Effector CD4-positive, alpha-beta T cell (primary cell): ENCODE measurements around the gene CPNE7.

Experiments used
- DNase-seq: peaks from one replicate; pipeline ENCODE4 v3.0.0-alpha.2; 2020

The CPNE7 gene

DNA sequence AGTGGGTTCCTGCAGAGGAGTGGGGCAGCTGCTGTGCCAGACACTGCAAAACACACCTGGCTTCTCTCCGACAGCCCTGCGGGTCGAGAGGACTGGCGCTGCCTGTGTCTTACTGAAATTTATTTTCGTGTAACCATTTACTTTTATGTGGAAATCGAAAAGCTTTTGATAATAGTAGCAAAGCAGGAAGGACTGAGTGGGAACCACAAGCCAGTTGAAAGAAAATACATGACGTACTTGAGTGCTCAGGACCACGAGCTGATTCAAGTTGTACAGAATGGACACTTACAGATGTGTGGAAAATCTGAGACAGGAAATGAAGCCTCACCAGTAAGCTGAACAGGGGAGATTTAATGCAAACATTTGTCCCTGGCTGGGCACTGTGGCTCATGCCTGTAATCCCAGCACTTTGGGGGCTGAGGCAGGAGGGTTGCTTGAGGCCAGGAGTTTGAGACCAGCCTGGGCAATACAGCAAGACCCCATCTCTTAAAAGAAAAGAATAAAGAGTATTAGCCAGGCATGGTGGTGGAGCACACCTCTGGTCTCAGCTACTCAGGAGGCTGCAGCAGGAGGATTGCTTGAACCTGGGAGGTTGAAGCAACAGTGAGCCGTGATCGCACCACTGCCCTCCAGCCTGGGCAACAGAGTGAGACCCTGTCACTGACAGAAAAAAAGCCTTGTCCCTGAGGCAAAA, 26.4 kb upstream of the CPNE7 start:
- DNase-seq: no peak

DNA sequence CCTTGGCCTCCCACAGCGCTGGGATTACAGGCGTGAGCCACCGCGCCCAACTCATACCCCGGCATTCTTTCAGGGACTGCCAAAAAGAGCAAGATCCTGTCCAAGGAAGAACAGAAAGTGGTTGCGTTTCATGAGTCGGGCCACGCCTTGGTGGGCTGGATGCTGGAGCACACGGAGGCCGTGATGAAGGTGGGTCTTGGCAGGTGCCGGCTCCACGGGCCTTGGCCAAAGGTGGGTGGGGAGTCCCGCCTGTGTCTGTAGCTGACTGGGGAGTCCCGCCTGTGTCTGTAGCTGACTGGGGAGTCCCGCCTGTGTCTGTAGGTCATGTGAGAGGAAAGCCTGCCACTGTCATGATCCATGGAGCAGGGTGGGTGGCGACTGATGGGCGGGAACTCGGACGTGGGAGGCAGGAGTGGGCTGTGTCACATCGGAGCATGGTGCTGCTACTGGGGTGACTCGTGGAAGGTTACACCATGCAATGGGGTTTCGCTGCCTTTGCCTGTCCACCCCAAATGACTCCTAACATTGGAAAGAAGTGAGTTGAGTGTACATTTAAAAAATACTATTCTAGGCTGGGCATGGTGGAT, 25.0 kb upstream of the CPNE7 start:
- no peak for DNase-seq

DNA sequence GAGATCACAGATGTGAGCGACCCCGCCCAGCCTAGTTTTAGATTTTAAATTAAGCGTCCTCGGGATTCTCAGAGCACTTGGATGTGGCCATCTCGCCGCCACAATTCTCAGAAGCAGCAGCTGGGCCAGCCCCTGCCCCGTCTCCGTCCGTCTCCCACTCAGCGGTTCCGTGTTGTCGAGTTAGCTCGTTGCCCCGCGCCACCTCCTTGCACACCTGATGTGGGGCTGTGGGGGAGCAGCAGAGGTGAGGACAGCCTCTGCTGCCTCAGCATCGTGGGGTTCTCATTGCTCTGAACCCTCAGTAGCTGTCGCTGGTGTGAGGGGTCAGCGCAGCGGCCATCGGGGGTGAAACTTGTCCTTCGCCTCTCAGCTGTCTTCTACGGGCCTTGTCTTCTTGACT, 23.2 kb upstream of the CPNE7 start:
- no peak for DNase-seq

DNA sequence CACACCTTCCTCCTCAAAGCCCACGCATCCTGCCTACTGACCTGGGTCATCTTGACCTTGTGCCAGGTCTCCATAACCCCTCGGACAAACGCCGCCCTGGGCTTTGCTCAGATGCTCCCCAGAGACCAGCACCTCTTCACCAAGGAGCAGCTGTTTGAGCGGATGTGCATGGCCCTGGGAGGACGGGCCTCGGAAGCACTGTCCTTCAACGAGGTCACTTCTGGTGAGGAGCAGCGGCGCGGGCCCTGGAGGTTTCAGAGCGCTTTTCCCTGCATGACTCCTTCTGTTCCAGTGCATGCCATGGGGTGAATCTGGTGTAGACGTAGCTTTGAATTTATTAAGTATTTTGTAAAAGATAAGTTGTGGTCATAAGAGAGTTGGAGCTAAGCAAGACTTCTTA, 22.6 kb upstream of the CPNE7 start:
- no peak for DNase-seq

DNA sequence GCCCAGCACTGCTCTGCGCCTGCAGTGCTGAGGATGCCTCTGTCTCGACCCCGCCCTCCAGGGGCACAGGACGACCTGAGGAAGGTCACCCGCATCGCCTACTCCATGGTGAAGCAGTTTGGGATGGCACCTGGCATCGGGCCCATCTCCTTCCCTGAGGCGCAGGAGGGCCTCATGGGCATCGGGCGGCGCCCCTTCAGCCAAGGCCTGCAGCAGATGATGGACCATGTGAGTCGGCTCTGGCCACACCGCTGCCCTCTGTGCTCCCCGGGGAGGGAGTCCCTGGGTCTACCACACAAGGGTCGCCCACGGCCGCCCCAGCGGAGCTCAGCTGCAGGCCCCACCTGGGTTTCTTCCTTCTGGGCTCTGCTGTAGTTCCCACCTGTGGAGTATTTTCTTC, 21.8 kb upstream of the CPNE7 start:
- no peak for DNase-seq

DNA sequence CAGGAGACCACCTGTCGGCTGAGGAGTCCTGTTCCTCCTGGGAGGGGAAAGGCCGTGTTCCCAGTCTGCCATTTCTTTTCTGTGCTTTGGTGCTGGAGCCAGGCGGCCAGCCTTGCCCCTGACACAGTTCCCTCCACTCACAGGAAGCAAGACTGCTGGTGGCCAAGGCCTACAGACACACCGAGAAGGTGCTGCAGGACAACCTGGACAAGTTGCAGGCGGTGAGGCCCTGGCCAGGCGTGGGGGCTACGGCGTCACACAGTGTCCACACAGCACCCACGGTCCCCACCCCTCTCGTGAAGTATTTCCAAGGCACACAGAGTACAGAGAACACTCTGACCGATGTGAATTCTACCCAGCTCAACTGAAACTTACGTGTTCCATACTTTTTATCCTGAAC, 21.2 kb upstream of the CPNE7 start:
- no peak for DNase-seq

DNA sequence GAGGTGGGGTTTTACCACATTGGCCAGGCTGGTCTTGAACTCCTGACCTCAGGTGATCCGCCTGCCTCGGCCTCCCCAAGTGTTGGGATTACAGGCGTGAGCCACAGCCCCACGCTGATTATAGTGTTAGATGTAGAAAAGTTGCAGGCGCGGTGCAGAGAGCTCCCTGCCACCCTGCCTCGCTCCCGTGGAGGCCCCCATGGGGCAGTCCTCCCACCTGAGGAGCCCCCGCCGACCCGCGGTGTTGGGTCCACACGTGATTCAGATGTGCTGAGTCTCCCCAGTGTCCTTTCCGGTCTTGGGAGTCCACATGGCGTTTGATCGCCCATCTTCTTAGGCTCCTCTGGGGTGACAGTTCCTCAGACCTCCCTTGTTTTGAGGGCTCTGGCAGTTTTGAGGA, 20.3 kb upstream of the CPNE7 start:
- no peak for DNase-seq

DNA sequence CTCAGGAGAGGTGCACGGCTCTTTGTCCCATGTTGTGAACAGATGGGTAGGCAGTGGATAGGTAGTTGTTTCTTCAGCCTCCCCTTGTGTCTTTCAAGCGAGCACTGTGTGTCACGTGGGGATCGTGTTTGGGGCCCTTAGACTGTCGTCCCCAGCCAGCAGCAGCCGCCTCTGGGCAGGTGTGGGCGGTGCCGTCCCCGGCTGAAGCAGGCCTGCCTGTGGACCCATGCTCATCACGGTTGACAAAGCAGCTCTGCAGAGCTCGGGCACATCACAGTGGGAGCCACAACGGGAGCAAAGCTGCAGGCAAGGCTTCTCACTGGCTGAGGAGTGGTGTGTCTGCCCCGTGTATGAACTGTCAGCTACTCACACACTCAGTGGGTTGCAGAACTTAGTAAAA, 19.8 kb upstream of the CPNE7 start:
- DNase-seq: no peak

DNA sequence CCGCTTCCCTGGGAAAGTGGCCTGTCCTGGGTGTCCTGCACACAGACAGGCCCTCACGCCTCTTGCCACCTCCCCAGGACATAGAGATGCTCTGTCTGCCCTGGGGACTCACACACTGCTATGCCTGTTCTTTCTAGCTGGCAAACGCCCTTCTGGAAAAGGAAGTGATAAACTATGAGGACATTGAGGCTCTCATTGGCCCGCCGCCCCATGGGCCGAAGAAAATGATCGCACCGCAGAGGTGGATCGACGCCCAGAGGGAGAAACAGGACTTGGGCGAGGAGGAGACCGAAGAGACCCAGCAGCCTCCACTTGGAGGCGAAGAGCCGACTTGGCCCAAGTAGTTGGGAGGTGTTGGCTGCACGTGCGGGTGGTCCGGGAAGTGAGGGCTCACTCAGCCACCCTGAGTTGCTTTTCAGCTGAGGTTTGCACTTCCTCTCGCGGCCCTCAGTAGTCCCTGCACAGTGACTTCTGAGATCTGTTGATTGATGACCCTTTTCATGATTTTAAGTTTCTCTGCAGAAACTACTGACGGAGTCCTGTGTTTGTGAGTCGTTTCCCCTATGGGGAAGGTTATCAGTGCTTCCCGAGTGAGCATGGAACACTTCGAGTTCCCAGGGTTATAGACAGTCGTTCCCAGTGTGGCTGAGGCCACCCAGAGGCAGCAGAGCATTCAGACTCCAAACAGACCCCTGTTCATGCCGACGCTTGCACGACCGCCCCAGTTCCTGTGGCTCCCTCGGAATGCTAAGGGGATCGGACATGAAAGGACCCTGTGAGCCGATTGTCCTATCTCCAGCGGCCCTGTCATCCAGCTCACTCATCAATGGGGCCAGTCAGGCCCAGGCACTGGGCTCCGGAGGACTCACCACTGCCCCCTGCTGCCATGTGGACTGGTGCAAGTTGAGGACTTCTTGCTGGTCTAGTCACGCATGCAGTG, 18.5 kb upstream of the CPNE7 start:
- peak; percentile 73 for DNase-seq

DNA sequence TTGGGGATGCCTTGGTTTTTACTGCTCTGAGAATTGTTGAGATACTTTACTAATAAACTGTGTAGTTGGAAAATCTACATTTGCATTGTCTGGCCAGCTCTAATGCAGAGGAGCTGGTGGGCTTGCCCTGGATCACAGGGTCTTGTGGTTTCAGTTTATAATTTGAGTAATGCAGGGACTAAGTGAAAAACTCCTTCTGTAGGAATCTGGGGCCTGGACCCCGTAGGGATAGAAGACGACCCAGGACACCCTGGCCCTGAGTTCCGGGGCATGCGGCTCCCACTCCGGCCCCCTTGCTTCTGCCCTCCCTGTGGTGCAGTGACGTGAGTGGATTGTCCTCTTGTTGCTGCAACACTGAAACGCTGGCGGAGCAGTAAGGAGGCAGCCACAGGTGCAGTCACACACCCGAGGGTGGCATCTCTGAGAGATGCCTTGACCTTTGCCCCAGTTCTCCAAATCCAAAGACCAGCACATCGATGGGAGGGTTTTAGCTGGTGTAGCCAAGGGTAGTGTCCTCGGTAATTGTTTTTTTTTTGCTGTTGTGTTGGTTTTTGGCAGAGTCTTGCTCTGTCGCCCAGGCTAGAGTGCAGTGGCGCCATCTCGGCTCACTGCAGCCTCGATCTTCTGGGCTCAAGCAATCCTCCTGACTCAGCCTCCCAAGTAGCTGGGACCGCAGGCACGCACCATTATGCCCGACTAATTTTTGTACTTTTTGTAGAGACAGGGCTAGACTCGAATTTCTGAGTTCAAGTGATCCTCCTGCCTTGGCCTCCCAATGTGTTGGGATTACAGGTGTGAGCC, 17.7 kb upstream of the CPNE7 start:
- no peak for DNase-seq

DNA sequence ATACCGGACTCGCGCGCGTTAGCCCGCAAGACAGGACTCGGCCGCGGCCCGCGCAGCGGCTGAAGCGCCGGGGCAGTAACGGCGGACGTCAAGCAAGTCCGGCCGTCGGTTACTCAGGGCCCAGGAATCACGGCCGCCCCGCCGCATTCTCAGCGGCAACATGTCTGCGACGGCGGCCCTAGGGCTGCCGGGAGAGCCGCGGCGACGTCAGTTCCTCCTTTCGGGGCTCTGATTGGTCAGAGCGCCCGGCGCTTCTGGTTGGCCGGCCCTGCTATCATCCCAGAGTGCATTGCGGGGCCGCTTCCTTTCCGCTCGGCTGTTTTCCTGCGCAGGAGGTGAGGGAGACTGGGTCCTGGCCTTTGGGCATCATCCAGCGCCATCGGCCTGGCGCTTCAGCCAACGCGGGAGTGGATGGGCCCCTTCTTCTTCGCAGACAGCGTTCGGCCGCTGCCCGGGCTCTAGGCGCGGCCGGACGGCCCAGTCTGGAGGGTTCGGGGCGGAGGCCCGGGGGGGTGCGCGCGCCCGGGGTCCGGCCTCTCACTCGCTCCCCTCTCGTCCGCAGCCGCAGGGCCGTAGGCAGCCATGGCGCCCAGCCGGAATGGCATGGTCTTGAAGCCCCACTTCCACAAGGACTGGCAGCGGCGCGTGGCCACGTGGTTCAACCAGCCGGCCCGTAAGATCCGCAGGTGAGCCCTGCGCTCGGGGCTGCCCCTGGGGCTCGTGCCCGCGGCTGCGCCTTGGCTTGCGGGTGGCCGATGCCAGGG, 15.0 kb upstream of the CPNE7 start, which contains the start of gene RPL13:
Gene RPL13, plus strand, starts transcription at position 305 of the 764 bp plus-strand sequence. Its CDS starts 278 bp downstream, at position 583.
- DNase-seq: peak; percentile 92

DNA sequence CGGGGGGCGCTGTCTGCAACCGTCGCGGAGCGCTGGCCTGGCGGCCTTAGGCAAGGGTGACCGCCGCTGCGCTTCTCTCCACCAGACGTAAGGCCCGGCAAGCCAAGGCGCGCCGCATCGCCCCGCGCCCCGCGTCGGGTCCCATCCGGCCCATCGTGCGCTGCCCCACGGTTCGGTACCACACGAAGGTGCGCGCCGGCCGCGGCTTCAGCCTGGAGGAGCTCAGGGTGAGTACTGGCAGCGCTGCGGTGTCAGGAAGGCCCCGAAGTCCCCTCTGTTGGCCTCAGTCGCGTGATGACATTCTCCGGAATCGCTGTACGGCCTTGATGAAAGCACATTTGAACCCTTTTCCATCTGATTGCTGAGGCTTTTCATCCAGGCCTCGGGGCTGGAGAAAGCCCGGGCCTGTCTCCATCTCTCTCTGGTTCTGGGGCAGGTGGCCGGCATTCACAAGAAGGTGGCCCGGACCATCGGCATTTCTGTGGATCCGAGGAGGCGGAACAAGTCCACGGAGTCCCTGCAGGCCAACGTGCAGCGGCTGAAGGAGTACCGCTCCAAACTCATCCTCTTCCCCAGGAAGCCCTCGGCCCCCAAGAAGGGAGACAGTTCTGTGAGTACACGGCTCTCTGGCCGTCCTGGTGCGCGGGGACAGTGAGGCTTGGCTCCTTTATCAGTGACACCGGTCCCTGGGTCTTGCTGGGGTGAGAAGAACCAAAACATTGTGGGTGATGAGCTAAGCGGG, 14.2 kb upstream of the CPNE7 start:
- no peak for DNase-seq

DNA sequence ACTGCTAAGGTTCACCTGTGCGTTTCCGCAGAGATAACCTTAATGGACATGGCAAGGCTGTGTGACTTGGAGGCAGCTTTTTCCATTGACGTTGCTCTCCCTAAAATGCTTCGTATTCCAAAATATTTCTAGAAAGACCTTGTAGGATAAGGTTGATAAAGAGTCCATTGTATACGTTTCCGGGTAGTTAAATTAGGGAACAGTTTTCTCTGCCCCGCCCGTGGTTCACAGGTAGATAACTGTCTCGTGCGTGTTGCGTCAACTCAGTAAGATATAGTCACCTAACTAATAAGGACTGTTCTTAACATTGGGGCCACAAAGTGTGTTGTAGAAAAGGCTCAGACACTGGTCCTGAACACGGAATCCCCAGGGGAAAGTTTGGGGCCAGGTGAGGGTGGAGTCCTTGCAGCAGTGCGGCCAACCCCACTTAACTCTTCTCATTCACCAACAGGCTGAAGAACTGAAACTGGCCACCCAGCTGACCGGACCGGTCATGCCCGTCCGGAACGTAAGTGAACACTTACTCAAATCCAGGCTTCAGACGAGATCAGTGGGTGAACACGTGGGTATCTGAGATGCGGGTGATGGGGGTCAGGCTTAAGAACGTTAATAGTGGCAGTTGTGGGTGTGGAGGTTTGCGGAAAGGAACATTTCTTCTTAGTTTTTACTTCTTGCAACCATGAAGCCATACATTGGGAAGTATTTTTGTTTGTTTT, 13.5 kb upstream of the CPNE7 start:
- DNase-seq: no peak

DNA sequence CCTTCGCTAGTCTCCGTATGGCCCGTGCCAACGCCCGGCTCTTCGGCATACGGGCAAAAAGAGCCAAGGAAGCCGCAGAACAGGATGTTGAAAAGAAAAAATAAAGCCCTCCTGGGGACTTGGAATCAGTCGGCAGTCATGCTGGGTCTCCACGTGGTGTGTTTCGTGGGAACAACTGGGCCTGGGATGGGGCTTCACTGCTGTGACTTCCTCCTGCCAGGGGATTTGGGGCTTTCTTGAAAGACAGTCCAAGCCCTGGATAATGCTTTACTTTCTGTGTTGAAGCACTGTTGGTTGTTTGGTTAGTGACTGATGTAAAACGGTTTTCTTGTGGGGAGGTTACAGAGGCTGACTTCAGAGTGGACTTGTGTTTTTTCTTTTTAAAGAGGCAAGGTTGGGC, 12.6 kb upstream of the CPNE7 start:
- DNase-seq: no peak

DNA sequence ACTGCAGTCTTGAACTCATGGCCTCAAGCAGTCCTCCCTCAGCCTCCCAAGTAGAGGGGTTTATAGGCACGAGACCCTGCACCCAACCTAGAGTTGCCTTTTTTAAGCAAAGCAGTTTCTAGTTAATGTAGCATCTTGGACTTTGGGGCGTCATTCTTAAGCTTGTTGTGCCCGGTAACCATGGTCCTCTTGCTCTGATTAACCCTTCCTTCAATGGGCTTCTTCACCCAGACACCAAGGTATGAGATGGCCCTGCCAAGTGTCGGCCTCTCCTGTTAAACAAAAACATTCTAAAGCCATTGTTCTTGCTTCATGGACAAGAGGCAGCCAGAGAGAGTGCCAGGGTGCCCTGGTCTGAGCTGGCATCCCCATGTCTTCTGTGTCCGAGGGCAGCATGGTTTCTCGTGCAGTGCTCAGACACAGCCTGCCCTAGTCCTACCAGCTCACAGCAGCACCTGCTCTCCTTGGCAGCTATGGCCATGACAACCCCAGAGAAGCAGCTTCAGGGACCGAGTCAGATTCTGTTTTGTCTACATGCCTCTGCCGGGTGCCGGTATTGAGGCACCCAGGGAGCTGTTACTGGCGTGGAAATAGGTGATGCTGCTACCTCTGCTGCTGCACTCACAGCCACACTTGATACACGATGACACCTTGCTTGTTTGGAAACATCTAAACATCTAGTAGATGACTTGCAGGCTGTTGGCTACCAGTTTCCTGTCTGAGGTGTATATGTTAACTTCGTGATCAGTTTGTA, 11.7 kb upstream of the CPNE7 start:
- DNase-seq: no peak

DNA sequence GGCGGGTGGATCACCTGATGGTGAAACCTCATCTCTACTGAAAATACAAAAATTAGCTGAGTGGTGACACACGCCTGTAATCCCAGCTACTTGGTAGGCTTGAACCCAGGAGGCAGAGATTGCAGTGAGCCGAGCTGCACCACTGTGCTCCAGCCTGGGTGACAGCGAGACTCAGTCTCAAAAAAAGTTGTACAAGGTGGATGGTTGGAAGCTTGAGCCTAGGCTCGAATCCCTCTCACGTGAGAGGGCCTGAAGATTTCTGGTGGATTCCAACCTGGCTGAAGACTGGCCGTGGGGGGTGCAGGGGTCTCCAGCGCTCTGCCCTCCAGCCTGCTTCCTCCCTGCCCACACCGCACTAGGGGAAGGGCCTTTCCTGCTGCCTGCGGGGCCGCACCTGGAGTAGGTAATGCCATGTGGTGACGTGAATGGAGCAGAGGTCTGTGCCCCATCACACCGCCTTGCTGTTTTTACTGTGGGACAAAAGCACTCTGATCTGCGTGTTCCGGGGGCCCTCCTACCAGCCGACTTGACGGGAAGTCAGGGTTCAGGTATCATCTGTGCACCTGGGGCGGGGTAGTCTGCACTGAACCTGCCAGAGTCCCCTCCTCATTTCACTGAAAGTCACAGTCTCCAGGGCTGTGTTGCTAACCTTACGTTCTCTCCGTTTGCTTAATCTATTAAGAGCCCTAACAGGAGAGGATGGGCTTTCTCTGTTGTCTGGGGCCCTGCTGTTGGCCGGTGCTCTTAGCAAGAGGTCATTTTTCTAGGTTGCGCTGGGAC, 10.9 kb upstream of the CPNE7 start:
- DNase-seq: no peak

DNA sequence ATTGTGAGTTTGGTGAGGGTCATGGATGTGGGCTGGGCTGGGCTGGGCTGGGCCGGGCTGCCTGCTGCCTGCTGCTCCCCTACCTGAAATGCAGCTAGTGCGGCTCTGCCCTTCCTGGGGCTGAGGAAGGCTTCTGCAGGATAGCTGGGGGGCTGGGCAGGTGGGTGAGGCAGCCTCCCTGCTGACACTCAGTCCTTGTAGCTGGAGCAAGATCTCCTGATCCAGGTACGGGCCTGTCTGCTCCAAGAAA, 10.4 kb upstream of the CPNE7 start:
- no peak for DNase-seq

DNA sequence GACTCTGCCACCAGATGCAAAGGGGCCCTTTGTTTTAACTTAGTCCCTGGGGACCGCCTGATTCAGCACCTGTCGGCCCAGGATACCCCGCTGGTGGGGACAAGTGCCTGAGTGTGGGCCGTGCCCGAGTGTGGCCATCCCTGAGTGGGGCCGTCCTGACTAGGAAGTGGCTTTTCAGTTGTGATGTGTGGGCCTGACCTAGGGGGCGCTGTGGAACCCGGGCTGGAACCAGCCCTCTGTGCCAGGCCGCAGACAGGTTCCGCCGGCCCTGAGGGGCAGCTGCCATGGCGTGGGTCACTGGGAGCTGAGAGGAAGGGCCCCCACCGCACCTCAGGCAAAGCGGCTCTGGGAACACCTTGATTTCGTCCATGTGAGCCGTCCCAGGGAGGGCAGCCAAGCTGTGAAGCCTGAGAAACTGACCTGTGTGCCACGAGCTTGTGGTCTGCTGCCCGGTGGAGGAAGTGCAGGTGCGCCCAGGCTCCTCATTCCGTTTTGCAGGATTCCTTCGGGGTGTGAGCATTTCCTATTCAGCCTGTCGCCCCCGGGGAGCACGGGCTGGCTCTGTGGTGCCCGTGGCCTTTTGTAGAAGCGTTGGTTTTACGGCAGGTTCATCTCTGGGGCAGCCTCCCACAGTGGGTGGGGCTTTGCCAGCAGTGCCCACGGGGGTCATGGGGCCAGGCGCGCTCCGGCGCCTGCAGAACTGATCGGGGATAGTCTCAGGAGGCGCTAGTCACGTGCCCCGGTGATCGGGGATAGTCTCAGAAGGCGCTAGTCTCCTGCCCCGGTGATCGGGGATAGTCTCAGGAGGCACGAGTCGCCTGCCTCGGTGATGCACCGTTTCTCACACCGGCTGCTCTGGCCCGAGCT, 9.8 kb upstream of the CPNE7 start:
- peak; percentile 24 for DNase-seq
